Stimulated activated CD4-positive, alpha-beta T cell treated with anti-CD3 and anti-CD28 coated beads, Interleukin-12 subunit alpha, Interleukin-12 subunit beta, amount 100 ng/mL, for 24 hours (primary cell): ENCODE measurements around the gene HARS2.
"Not testable (repeated sequence)": the region's sequence is repeated elsewhere in the genome, so short reads cannot be mapped to it uniquely, and the experiment has no call there.

Experiments used
- DNase-seq, 2 experiments: peaks; one replicate each; pipeline ENCODE4 v3.0.0-alpha.2; 2020; ENCODE audit warnings: low read depth in 2 of 2

HARS2 gene, protein sequence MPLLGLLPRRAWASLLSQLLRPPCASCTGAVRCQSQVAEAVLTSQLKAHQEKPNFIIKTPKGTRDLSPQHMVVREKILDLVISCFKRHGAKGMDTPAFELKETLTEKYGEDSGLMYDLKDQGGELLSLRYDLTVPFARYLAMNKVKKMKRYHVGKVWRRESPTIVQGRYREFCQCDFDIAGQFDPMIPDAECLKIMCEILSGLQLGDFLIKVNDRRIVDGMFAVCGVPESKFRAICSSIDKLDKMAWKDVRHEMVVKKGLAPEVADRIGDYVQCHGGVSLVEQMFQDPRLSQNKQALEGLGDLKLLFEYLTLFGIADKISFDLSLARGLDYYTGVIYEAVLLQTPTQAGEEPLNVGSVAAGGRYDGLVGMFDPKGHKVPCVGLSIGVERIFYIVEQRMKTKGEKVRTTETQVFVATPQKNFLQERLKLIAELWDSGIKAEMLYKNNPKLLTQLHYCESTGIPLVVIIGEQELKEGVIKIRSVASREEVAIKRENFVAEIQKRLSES

DNA sequence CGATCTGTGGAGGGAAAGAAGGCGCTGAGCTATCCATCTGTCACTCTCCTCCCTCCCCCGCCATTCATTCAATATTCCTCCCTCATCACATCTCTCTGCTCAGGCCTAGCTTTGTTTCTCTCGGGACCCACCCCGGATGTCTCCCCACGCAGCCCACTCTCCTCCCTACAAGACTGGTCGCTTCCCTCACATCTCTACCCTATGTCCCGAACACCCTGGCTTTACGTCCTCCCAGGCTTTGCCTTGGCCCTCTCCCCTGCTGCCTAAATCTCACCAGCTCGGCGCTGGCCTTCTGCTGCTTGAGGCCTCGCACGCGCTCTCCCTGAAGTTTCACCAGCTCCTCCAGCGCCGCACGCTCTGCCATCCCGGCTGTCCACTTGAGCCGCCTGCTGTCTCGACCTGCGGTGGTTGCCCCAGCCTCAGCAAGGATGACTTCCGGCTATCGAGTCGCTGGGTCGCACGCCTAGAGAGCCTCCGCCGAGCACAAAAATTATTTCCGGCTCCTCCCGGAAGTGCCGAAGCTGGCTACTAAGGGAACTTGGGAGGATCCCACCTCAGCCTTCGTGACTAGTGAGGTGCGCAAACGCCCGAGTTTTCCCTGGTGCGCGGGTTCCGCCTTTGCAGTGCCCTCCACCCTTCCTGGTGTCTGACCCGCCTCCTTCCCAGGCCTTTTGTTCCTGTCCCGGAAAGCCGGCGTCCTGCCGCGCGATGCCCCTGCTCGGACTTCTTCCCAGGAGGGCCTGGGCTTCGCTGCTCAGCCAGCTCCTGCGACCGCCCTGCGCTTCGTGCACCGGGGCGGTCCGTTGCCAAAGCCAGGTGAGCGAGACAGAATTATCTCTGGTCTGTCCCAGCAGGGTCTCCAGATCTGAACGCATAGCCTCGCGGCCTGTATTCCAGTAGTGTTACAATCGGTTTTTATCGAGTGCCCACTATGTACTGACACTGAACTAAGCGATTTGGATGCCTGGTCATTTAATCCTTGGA lies at the start of gene HARS2, which contains the start of gene HARS1:
TSS of gene HARS2 (plus strand) at position 515 of the 984 bp plus-strand sequence. CDS start at position 709, 194 bp downstream.
TSS of gene HARS1 (minus strand) at position 430 of the 984 bp plus-strand sequence. CDS start at position 364, 66 bp downstream.
- peak; percentile 78 to 83 for DNase-seq

DNA sequence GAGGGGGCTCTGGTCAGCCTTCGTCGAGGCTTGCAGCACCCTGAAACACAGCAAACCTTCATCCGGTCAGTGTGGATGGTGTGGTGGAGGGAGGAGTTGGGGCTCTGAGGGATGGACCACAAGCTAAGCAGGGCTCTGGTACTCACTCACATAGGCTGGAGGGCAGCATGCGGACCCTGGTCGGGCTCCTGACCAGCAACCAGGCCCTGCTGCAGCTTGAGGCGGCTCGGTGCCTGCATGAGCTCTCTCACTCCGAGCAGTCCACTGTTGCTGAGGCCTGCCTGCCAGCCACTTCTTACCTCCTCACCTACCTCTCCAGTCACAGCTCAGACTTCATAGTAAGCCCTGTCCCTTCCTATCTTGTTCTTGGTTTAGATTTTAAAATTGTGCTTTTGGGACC lies 49.5 kb upstream of the HARS2 start:
- no peak for DNase-seq

DNA sequence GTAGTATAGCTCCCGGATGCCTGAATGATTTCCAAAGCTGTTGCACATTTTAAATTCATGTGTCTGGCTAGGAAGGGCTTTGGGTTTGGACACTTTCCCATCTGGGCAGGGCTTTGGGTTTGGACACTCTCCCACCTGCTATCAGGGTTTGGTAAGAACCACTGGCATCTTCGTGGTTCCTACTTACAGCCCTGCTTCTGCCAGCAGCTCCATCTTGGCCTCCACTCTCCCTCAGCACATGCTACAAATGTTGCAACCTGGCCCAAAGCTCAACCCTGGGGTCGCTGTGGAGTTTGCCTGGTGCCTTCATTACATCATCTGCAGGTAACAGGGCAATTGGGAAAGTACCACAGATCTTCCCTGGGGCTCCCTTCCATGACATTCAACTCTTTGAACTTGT lies 48.5 kb upstream of the HARS2 start:
- DNase-seq = no peak

DNA sequence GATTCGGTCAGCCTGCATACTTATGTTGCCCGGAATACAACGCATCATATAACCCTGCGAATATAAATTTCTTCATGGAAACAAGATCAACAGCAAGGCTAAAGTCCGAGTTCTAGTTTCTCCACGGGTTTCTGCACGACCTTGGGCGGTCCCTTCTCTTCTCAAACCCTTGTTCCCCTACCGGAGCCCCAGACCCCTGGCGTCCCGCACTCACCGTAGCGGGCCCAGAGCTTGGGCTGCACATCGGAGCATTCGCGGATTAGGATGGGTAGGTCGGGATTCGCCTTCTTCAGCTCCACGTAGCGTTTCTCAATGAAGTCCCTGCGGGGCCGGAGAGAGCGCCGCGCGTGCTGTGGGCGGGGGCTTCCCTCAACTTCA lies 44.2 kb upstream of the HARS2 start:
- no peak for DNase-seq

DNA sequence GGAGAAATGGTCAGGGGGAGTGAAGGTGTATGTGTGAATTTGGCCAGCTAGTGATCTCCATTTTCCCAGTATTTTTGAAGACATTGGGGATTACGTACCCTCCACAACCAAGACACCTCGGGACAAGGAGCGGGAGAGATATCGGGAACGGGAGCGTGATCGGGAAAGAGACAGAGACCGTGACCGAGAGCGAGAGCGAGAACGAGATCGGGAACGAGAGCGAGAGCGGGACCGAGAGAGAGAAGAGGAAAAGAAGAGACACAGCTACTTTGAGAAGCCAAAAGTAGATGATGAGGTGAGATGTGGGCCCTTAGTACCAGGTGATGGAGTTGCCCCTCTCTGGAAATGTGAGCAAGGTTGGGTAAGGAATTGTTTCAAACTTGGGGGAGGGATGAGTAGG lies 32.4 kb upstream of the HARS2 start:
- no peak for DNase-seq

DNA sequence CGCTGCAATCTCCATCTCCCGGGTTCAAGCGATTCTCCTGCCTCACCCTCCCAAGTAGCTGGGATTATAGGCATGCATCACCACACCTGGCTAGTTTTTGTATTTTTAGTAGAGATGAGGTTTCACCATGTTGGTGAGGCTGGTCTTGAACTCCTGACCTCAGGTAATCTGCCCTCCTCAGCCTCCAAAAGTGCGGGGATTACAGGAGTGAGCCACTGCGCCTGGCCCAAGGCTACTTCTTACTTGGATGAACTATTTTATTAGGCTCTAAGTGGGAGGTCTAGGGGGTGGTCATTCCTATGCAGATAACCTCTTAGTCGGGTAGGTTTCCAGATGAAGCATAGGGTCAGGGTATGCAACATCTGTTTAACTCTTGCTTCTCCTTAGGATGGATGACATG lies 30.9 kb upstream of the HARS2 start:
- DNase-seq = not testable (repeated sequence)

DNA sequence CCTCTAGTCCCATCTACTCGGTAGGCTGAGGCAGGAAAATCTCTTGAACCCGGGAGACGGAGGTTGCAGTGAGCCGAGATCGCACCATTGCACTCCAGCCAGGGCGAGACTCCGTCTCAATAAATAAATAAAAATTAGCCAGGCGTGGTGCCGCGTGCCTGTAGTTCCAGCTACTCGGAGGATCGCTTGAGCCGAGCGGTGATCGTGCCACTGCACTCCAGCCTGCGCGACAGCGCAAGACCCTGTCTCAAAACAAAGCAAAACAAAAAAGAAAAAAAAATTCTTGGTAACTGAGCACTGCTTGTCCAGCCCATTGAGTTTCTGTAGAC lies 27.3 kb upstream of the HARS2 start:
- DNase-seq = no peak

DNA sequence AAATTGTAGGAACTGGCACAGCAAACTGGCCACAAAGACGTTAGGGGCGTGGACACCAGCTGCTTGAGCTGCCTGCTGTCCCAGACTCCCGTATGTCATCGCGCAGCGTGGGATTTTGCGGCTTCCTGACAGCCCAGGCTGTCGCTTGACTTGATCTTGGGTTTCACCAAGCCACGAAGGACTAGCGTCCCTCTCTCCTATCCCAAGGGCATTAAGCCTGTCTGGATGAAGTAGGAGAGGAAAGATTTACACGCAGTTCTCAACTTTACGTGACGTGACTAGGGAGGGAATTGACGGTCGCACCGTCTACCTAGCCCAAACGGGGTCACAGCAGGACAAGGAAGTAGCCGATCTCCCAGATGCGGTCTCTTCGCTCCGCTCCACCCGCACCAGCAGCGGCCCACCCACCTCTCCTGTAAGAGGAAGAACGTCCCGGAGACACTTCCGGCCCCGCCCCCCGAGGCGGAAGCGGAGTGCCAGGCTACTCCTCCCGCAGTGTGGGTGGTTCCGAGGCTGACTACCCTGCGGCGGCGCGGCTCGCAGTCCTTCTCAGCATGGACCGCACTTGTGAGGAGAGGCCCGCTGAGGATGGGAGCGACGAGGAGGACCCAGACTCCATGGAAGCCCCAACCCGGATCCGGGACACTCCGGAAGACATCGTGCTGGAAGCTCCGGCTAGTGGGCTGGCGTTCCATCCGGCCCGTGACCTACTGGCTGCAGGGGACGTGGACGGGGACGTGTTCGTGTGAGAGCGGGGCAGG lies 26.7 kb upstream of the HARS2 start, which contains the start of gene WDR55:
TSS of gene WDR55 (plus strand) at position 546 of the 761 bp plus-strand sequence. CDS start at position 555, 9 bp downstream.
- peak; percentile 90 to 96 for DNase-seq

DNA sequence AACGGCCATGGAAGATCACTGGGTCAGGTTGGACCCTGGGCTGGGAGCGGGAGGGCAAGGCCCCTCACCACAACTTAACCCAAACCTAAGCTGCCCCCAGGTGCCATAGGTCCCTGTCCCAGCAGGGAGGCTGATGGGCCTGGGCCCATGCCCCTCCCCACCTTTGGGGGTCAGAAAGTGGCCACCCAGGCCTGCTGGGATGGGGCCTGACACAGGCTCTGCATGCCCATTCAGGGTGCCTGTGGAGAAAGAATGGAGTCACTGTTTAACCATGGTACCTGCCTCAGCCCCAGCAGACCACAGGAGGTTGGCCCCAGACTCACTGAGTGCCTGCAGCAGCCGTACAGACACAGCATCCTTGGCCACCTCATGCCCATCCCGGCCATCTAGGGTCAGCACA lies 20.2 kb upstream of the HARS2 start:
- not testable (repeated sequence) for DNase-seq

DNA sequence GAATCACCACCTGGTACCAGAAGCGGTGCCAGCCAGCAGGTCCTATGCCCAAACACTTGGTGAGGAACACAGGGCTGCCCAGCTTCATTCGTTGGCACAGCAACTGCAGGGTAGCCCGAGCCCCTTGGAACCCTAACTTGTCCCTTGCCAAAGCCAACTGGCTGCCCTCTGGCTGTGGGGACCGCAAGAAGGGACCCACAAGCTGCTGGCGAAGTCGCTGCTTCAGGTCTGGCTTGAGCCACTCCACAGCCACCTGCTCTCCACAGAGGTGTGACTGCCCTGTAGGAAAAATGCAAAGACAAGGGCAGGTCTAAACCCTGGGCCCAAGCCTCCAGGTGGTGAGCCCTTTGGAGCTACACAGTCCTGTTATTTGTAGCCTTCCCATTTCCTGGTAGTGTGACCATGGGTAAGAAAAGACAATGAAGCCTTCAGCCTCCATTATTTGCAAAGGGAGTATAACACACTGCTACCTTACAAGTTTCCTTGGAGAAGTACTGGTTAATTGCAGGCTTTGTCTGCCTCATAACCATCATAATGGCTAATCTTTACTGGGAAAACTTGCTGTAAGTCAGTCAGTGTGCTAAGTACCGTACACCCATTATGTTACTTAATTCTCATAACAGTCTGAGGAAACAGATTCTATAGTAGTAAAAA lies 19.7 kb upstream of the HARS2 start:
- no peak for DNase-seq

DNA sequence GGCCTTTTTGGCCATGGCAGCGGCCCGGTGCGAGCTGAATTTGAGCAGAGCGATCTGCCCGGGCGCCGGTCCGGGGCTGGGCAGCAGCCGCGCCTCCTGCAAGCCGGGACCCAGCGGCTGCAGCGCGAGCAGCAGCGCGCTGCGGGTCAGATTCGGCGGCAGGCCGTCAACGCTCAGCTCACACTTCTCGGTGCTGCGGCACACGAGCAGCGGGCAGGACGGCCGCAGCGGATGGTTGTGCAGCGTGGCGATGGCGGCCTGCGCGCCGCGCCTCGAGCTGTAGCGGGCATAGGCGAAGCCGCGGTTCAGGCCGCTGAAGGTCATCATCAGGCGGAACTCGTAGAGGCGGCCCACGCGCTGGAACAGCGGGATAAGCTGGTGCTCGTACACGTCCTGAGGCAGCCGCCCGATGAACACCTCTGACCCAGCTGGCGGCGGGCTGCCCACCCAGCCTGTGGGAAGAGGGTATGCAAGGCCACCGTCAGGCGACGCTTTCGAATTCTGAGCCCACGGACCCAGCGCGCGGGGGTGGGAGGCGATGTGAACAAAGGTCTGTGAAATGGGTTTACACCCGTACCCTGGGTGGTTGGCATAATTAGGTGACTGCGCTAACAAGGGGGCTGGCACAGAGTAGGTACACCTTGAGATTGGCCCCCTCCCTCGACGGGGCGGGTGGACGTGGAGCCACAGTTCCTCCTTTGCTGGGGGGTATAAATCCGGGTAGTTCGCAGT lies 18.6 kb upstream of the HARS2 start:
- no peak for DNase-seq

DNA sequence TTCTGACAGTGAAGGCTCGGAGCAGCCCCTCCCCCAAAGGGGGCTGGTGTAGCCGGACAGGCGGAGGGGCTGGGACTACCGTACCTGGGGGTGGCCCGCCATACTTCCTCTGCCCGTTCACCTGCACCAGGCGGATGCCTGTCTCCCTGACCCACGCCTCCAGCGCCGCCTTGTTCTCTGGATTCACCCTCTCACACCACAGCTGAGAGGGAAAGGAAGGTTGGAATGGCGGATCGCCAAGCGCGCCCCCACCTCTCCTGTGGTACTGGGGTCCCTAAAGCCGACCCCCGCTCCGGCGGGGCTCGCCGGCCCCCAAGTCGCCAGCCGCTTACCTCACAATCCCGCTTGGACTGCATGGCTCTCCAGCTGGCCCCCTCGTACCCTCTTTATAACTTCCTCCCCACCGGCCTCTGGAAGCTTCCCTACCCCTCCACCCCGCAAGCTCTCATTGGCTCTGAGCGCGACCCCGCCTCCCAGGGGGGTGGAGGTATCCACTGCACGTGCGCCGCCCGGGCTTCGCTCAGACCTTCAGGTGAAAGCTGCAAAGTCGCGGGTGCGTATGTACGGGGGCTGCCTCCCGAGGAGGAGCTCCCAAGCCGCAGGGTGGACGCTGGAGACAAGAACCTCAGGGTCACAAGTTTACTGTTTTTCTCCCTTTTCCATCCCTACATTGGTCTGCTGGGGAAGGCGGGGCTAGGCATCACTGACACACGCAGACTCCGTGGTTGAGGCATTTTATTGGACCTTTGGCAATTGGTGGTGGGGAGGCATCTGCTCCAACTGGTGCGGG lies 17.9 kb upstream of the HARS2 start, which contains the start of gene DND1:
TSS of gene DND1 (minus strand) at position 390 of the 790 bp plus-strand sequence. CDS start at position 356, 34 bp downstream.
- DNase-seq = no peak

DNA sequence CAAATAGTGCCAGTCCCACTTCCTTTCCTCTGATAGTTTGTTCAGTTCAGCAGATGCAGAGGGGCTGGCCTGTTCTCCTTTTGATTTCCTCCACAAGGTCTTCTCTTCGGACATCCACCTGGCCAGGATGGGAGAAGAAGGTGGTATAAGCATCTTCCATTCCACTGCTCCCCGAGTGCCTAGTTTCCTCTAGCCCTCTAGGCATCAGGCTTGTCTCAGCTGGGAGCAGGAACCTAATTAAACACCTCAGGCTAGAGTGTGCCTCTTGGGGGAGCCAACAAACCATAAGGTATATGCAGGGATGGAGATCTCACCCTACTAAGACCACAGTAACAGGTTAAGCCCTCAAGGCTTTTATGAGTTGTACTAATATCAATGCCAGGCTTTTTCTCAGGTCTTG lies 17.0 kb upstream of the HARS2 start:
- no peak for DNase-seq

DNA sequence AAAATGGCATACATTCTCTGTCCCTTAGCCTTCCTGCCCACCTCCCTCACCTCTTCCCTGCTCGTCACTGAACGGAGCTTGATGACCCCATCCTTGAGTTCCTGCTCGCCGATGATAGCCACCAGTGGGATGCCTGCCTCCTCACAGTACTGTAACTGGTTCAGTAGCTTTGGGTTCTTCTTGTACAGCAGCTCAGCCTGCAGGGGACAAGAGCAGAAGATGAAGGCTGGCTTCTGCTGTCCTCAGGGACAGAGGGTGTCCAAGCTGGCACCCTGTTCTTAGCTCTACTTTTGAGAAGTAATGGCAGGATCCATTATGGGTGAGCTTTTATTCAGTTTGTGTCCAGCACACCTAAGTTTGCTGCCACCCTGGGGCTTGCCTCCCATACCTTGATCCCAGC lies 16.6 kb upstream of the HARS2 start:
- no peak for DNase-seq

DNA sequence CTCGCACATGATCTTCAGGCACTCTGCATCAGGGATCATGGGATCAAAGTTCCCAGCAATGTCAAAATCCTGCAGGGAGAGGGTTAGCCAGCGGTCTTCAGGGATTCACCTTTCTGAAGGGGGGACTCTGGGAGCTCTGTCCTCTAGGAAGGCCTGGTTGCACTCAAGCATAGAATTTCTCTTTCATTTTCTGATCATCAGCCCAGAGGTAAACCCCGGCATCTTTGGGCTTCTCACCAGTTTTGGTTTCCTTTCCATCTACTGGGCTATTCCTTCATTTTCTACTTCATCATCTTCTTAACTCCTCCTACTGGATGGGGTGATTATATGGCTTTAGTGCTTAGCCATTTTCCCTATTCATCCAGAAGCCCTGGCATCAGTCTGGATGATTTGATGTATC lies 13.3 kb upstream of the HARS2 start:
- no peak for DNase-seq

DNA sequence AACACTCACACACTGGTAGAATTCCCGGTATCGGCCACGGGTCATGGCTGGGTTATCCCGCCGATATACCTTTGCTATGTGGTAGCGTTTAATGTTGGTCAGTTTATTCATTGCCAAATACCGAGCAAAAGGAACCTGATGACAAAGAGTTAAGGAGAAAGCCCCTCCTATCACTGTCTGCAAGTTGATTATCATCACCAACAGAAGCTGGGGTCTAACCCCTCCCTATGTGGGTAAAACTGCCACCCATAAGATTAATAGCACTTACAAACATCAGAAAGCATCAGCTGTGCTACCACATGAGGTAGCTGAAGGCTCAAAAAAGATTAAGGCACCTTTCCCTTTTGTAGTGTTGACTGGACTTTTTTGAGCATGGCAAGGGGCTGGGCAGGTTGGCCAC lies 12.3 kb upstream of the HARS2 start:
- DNase-seq = no peak

DNA sequence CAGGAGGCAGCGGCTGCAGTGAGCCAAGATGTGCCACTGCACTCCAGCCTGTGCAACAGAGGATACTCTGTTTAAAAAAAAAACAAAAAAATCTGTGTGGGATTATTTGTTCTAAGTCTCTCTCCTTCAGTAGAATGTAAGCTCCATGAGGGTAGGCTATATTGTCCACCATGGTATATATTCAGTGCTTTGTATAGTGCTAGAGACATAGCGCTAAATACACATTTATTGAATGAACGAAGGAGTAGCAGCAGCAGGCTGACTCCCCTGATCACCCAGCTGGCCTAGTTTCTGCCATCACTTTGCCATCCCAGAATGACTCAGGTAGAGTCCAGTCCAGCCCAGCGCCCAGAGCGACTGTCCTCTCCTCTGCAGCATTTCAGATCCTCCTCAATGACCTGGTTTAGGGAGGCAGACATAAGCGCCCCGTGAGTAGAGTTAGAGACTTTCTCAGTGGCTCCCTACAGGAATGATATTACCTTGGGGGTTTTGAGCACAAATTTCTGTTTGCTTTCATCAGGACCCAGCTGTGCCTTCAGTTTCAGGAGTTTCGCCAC lies 801 bp upstream of the HARS2 start:
- no peak for DNase-seq

DNA sequence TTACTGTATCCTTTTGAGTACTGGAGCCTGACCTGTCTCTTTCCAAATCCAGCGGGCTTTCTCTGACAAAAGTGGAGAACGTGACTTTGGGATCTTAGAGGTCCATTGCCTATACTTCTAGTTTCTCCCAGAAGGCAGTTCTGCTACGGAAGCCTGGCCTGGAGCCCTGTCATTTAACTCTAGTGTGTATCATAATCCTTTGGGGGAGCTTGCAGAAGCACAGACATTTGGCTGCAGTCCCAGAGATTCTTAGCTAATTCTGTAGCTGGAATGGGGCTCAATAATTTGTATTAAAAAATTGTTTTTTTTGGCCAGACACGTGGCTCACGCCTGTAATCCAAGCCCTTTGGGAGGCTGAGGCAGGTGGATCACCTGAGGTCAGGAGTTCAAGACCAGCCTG lies 3.0 kb downstream of the HARS2 start:
- no peak for DNase-seq

DNA sequence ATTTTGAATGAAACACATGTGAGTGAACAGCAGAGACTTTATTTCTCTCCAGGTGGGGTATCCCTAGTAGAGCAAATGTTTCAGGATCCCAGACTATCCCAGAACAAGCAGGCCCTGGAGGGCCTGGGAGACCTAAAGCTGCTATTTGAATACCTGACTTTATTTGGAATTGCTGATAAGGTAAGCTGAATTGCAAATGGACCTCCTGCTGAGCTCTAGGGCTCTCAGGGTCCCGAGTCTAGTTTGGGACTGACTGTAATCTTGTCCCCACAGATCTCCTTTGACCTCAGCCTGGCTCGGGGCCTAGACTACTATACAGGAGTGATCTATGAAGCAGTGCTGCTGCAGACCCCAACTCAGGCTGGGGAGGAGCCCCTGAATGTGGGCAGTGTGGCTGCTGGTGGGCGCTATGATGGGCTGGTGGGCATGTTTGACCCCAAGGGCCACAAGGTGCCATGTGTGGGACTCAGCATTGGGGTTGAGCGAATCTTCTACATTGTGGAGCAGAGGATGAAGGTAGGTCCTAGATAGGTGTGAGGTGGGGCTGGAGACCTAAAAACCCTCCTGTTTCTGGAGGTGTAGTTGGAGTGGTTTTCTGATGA lies 5.7 kb downstream of the HARS2 start:
- DNase-seq = no peak
